HG03039 (cell line): ENCODE data around the gene NOTCH1.

ENCODE experiments used
- ATAC-seq: cut with Tn5 transposase; IDR thresholded peaks from one replicate; pipeline ENCODE4 v1.9.1; 2021; ENCODE audit warnings: mild to moderate bottlenecking, moderate library complexity; ENCODE audit not compliant: unreplicated experiment

NOTCH1 gene

GRCh38 chr9:136518623-136519022, 27.2 kb downstream of the NOTCH1 start:
- ATAC-seq: no peak

GRCh38 chr9:136517950-136518349, 27.9 kb downstream of the NOTCH1 start:
- ATAC-seq: no peak

- ATAC-seq: no peak
Observed at GRCh38 chr9:136517012-136517743, 28.7 kb downstream of the NOTCH1 start.

GRCh38 chr9:136516191-136516654, 29.6 kb downstream of the NOTCH1 start:
- no peak for ATAC-seq

- no peak for ATAC-seq
Observed at GRCh38 chr9:136515276-136515675, 30.6 kb downstream of the NOTCH1 start.

- no peak for ATAC-seq
Observed at GRCh38 chr9:136514022-136514714, 31.7 kb downstream of the NOTCH1 start.

GRCh38 chr9:136513191-136513590, 32.7 kb downstream of the NOTCH1 start:
- ATAC-seq: no peak

- ATAC-seq: no peak
Observed at GRCh38 chr9:136512651-136513071, 33.2 kb downstream of the NOTCH1 start.

- no peak for ATAC-seq
Observed at GRCh38 chr9:136511670-136512592, 33.9 kb downstream of the NOTCH1 start.

GRCh38 chr9:136511144-136511669, 34.6 kb downstream of the NOTCH1 start:
- no peak for ATAC-seq

- ATAC-seq: no peak
Observed at GRCh38 chr9:136510561-136510960, 35.3 kb downstream of the NOTCH1 start.

- no peak for ATAC-seq
Observed at GRCh38 chr9:136509549-136509948, 36.3 kb downstream of the NOTCH1 start.

GRCh38 chr9:136508729-136509500, 36.9 kb downstream of the NOTCH1 start:
- ATAC-seq: no peak

- no peak for ATAC-seq
Observed at GRCh38 chr9:136507992-136508375, 37.9 kb downstream of the NOTCH1 start.

- ATAC-seq: no peak
Observed at GRCh38 chr9:136507221-136507991, 38.4 kb downstream of the NOTCH1 start.

GRCh38 chr9:136506425-136506824, 39.4 kb downstream of the NOTCH1 start:
- ATAC-seq: no peak

- no peak for ATAC-seq
Observed at GRCh38 chr9:136505406-136506403, 40.1 kb downstream of the NOTCH1 start.
